OCI-LY3 (cell line): ENCODE data around the gene EFR3B.

Experiments used
- H2AFZ ChIP-seq: fragments of 200-600, 300-600 bp; shearing (Covaris generic); 2 replicates; pipeline ENCODE4 v1.6.0; 2014; ENCODE audit warnings: antibody characterized with exemption, low read depth, low read length
- H3K27ac ChIP-seq: fragments of 200-600, 300-600 bp; sonication (generic); 2 replicates; pipeline ENCODE4 v1.5.1; 2014; ENCODE audit warnings: mild to moderate bottlenecking, low read length, moderate library complexity, mixed read lengths
- H3K27me3 ChIP-seq: fragments of 200-600, 300-600 bp; sonication (generic); 2 replicates; pipeline ENCODE4 v1.6.1; 2014; ENCODE audit warnings: low read depth, low read length, mixed read lengths
- H3K36me3 ChIP-seq: fragments of 200-600, 300-600 bp; sonication (generic); replicated peaks from 2 replicates; pipeline ENCODE3; 2014; ENCODE audit warnings: low read depth, low read length, mixed read lengths
- H3K4me1 ChIP-seq: fragments of 300-600, 200-600 bp; sonication (generic); 2 replicates; pipeline ENCODE4 v1.6.1; 2014; ENCODE audit warnings: low read length, mixed read lengths
- H3K4me2 ChIP-seq: fragments of 200-600, 300-600 bp; sonication (generic); 2 replicates; pipeline ENCODE4 v1.6.1; 2014; ENCODE audit warnings: low read length, mixed read lengths
- H3K4me3 ChIP-seq: fragments of 300-600, 200-600 bp; sonication (generic); 2 replicates; pipeline ENCODE4 v1.5.1; 2014; ENCODE audit warnings: antibody characterized with exemption, mild to moderate bottlenecking, low read length, moderate library complexity
- H3K79me2 ChIP-seq: fragments of 300-600, 200-600 bp; shearing (Covaris generic); 2 replicates; pipeline ENCODE4 v1.6.1; 2014; ENCODE audit warnings: mild to moderate bottlenecking, low read length, mixed read lengths
- H3K9ac ChIP-seq: fragments of 300-600, 200-600 bp; shearing (Covaris generic); 2 replicates; pipeline ENCODE4 v1.6.0; 2014; ENCODE audit warnings: mild to moderate bottlenecking, low read length, moderate library complexity
- H3K9me3 ChIP-seq: fragments of 200-600, 300-600 bp; shearing (Covaris generic); 2 replicates; pipeline ENCODE4 v1.6.1; 2014; ENCODE audit warnings: low read length, mixed read lengths; ENCODE audit not compliant: insufficient read depth
- H4K20me1 ChIP-seq: fragments of 200-600, 300-600 bp; sonication (generic); 2 replicates; pipeline ENCODE4 v1.6.1; 2016; ENCODE audit warnings: low read length, mixed read lengths; ENCODE audit not compliant: insufficient read depth
- EZH2phosphoT487 ChIP-seq: fragments of 200-600 bp; shearing (Covaris generic); IDR thresholded peaks from 2 replicates; pipeline ENCODE4 v1.6.1; 2018; ENCODE audit warnings: antibody characterized with exemption, mixed run types, low read depth
- TF ChIP-seq, protein P1 (sequence below): fragments of 200-600, 300-600 bp; sonication (generic); IDR thresholded peaks from 2 replicates; pipeline ENCODE4 v1.5.1; 2014; ENCODE audit warnings: antibody characterized with exemption, low read length, low read depth

The EFR3B gene

DNA sequence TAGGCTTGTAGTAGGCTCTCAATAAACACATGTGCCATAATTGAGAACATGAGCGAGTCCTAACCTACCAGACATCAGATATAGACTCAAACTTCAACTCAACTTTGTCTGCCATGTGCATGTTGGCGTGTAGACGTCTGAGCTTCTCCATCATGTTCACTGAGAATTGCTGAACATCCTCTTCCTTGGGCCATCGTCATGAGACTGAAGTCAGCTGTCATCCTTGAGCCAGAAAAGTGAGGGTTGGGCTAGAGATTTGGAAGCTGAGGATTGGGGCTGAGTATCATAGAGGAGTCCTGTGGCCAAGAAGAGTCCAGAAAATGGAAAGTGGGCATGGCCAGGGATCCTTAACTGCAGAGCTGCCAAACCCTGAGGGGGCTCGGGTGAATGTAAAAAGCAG lies 7.8 kb upstream of the EFR3B start:
- no peak overlapping the region for H2AFZ ChIP-seq
- TF ChIP-seq EZH2phosphoT487: no peak
- TF ChIP-seq, protein P1, sequence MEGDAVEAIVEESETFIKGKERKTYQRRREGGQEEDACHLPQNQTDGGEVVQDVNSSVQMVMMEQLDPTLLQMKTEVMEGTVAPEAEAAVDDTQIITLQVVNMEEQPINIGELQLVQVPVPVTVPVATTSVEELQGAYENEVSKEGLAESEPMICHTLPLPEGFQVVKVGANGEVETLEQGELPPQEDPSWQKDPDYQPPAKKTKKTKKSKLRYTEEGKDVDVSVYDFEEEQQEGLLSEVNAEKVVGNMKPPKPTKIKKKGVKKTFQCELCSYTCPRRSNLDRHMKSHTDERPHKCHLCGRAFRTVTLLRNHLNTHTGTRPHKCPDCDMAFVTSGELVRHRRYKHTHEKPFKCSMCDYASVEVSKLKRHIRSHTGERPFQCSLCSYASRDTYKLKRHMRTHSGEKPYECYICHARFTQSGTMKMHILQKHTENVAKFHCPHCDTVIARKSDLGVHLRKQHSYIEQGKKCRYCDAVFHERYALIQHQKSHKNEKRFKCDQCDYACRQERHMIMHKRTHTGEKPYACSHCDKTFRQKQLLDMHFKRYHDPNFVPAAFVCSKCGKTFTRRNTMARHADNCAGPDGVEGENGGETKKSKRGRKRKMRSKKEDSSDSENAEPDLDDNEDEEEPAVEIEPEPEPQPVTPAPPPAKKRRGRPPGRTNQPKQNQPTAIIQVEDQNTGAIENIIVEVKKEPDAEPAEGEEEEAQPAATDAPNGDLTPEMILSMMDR: no peak
- H3K79me2 ChIP-seq: no peaks in the 10 kb centered on the region
- no peak overlapping the region for H3K9ac ChIP-seq
- H3K4me3 ChIP-seq: no peak overlapping the region
- H3K4me2 ChIP-seq: no peak overlapping the region
- no peaks in the 10 kb centered on the region for H4K20me1 ChIP-seq
- peaks cover 47% of the 10 kb centered on the region for H3K27me3 ChIP-seq
- no peaks in the 10 kb centered on the region for H3K9me3 ChIP-seq
- H3K4me1 ChIP-seq: peaks cover 6% of the 10 kb centered on the region; the same call in 1 of the 2 replicates
- no peak overlapping the region for H3K27ac ChIP-seq
- no peaks in the 10 kb centered on the region for H3K36me3 ChIP-seq

- Histone ChIP-seq H3K36me3 (no peaks in the 10 kb centered on the region), H3K4me1 (peaks cover 4% of the 10 kb centered on the region; the same call in 1 of the 2 replicates), H4K20me1 (no peaks in the 10 kb centered on the region), H3K27me3 (peaks cover 50% of the 10 kb centered on the region), H3K9ac (no peak overlapping the region), H3K27ac (no peak overlapping the region), H3K4me3 (no peak overlapping the region), H3K4me2 (no peak overlapping the region), H3K79me2 (no peaks in the 10 kb centered on the region), H2AFZ (no peak overlapping the region), H3K9me3 (no peaks in the 10 kb centered on the region)
- no peak for TF ChIP-seq EZH2phosphoT487
- TF ChIP-seq, protein P1: no peak
Measured at GRCh38 chr2:25035537-25036220, 6.2 kb upstream of the EFR3B start.

DNA sequence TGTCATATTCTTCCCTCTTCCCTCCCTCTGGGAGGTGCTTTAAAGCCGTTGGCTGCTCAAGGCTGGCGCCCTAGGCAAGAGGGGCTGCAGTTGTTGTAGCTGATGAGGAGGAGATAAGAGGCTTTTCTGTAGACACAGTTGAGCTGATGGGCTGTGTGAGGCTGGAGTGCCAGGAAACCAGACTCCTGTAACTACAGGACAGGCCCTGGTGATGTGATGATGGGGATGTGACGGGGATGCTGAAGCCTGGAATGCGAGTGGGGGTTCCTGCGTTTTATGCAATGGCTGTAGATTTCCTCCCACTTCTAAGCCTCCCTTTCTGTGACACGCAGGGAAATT lies 5.7 kb upstream of the EFR3B start:
- no peak overlapping the region for H3K4me2 ChIP-seq
- TF ChIP-seq, protein P1: no peak
- TF ChIP-seq EZH2phosphoT487: no peak
- no peaks in the 10 kb centered on the region for H4K20me1 ChIP-seq
- peaks cover 54% of the 10 kb centered on the region for H3K27me3 ChIP-seq
- H3K4me3 ChIP-seq: no peak overlapping the region
- peaks cover 1% of the 10 kb centered on the region for H3K4me1 ChIP-seq
- H3K27ac ChIP-seq: no peak overlapping the region
- H2AFZ ChIP-seq: no peak overlapping the region
- H3K9me3 ChIP-seq: no peaks in the 10 kb centered on the region
- no peaks in the 10 kb centered on the region for H3K79me2 ChIP-seq
- no peak overlapping the region for H3K9ac ChIP-seq
- H3K36me3 ChIP-seq: no peaks in the 10 kb centered on the region

DNA sequence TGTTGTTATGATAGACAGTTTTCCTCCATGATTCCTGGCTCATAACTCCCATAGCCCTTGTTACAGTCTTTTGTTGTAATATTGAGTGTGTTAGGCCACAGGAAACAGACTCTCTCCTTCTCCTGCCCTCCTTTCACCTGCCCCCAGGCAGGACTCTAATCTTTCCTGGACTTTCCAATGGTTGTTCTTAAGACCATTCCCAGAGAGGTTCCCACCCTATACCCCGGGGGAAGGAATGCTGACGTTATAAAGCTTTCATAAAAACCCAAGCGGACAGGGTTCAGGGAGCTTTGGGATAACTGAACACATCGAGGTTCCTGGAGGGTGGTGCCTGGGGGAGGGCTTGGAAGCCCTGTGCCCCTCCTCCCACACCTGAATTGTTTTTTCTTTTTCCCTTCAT lies 2.8 kb upstream of the EFR3B start:
- peaks cover 21% of the 10 kb centered on the region for H3K4me1 ChIP-seq
- TF ChIP-seq, protein P1: no peak
- TF ChIP-seq EZH2phosphoT487: no peak
- H3K9me3 ChIP-seq: no peaks in the 10 kb centered on the region
- H3K9ac ChIP-seq: no peak overlapping the region
- no peak overlapping the region for H3K4me3 ChIP-seq
- H3K27me3 ChIP-seq: peaks cover 65% of the 10 kb centered on the region
- H4K20me1 ChIP-seq: no peaks in the 10 kb centered on the region
- no peak overlapping the region for H2AFZ ChIP-seq
- H3K79me2 ChIP-seq: no peaks in the 10 kb centered on the region
- H3K36me3 ChIP-seq: no peaks in the 10 kb centered on the region
- H3K4me2 ChIP-seq: no peak overlapping the region
- no peak overlapping the region for H3K27ac ChIP-seq
